HG02852 (cell line): Measurements from ENCODE around the gene CHST10.
"Not testable (repeated sequence)": the region's sequence is repeated elsewhere in the genome, so short reads cannot be mapped to it uniquely, and the experiment has no call there.

Experiments used
- ATAC-seq: cut with Tn5 transposase; IDR thresholded peaks from one replicate; pipeline ENCODE4 v1.9.1; 2021; ENCODE audit warnings: mild to moderate bottlenecking, moderate library complexity; ENCODE audit not compliant: unreplicated experiment

Gene CHST10, protein sequence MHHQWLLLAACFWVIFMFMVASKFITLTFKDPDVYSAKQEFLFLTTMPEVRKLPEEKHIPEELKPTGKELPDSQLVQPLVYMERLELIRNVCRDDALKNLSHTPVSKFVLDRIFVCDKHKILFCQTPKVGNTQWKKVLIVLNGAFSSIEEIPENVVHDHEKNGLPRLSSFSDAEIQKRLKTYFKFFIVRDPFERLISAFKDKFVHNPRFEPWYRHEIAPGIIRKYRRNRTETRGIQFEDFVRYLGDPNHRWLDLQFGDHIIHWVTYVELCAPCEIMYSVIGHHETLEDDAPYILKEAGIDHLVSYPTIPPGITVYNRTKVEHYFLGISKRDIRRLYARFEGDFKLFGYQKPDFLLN

GRCh38 chr2:100416935-100417710 lies at the start of gene CHST10:
Gene CHST10 (minus strand): TSS chr2:100417668. CDS start chr2:100406675, 10,993 bp downstream.
- ATAC-seq, result peak; percentile 91

DNA sequence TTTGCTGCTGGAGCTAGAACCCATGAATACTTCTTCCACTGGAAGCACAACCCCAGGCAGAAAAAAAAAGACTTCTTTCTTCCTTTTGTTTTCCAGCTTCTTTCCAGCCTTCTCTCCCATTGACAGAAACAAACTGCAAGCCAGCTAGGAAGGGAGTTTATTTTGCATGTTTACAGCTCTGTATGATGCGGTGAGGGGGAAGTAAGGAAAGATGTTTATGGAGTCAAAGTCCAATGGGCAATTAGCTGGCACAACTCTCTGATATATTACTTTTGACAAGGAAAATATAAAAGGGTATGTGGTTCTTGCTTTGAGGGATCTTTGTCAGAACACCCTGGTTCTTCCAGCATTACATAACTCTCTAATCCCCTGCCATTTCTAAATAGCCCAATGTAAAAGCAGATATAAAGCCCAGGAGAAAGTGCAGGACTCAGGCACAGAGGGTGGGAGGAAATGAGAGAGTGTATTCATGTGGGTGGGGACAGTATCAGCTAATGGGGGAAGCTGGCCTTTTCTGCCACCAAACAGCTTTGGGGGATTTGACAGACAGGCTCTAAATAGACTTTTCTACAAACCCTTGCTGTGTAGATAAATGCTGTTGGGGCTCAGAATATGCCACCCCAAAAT lies 43.5 kb upstream of the CHST10 start:
- no peak for ATAC-seq

DNA sequence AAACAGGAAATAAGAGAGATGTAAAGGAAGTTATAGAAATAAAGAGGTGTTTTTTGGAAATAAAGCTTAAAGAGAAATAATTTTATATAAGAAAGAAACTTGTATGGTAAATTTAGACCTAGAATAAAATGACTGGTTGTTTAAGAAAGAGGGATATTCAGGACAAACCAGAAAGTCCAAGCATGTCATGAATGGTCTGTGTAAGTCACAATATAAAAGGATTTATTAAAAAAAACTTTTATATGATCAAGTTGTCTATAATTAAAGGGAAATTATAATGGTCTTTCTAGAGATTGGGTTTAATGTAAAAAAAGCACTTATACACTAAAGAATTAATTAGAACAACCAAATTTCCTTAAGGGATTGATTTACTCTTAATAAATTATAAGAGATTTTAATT lies 38.9 kb upstream of the CHST10 start:
- not testable (repeated sequence) for ATAC-seq

DNA sequence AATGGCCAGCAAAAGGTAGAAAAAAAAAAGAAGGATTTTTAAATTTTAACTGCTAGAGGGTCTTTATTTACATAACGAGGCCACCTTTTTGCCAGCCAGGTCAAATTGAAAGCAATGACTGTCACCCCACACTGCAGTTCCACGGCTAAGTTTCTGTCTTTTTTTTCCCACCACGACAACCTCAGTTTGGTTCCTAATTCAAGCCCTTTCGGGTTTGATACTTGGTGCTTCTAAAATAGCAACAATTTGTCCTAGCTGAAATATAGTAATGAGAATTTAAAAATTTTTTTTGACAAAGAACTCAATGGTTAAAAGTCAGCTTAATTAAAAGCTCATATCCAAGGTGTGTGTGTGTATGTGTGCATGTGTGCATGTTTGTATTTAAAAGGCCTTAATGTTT lies 36.4 kb upstream of the CHST10 start:
- no peak for ATAC-seq

DNA sequence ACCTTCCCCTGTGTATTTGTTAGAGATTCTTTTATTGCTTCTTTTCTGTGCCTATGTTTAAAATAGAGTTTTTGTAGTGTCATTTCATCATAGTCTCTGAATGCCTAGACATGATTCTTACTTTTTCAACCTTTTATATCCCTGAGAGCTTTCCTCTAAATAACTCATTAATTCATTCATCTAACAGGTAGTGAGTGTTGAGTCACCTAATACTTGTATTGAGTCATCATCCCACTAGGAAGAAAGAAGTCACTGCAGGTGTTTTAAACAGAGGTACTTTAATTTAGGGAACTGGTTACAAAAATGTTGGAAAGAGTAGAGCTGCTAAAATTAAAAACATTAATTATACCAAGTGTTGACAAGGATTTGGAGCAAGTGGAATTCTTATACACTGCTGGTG lies 34.3 kb upstream of the CHST10 start:
- no peak for ATAC-seq

- no peak for ATAC-seq
Measured at GRCh38 chr2:100451092-100451491, 33.6 kb upstream of the CHST10 start.

- ATAC-seq, result no peak
Measured at GRCh38 chr2:100446696-100447095, 29.2 kb upstream of the CHST10 start.

DNA sequence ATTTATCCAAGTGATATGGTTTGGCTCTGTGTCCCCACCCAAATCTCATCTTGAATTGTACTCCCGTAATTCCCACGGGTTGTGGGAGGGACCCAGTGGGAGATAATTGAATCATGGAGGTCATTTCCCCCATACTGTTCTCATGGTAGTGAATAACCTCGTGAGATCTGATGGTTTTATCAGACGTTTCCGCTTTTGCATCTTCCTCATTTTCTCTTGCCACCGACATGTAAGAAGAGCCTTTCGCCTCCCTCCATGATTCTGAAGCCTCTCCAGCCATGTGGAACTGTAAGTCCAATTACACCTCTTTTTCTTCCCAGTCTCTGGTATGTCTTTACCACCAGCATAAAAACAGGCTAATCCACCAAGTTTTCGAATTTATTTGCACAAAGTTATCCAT lies 20.3 kb upstream of the CHST10 start:
- ATAC-seq, result no peak

- no peak for ATAC-seq
Measured at GRCh38 chr2:100429726-100430125, 12.3 kb upstream of the CHST10 start.

DNA sequence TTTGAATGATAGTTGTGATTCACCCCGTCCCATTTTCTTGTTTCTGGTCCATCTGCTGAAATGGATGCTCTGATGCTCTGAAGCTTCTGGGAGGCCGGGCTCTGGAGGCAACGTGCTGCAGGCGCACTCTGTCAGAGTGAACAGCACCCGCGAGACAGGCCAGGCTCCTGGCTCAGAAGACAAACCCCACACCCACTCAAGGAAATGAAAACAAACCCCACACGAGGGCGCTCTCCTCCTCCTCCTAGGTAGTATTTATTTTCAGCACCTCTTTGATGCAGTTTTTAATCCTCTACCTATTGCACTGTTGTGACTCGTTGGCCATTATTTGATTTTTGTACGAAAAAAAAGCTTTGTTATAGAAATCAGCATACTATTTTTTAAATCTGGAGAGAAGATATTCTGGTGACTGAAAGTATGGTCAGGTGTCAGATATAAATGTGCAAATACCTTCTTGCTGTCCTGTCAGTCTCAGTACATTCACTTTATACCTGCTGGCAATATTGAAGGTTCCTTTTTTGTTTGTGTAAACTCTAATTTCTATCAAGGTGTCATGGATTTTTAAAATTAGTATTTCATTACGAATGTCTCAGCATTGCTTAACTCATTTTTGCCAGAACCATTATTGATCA lies 10.3 kb upstream of the CHST10 start:
- no peak for ATAC-seq

GRCh38 chr2:100427111-100427510 lies 9.6 kb upstream of the CHST10 start:
- no peak for ATAC-seq

DNA sequence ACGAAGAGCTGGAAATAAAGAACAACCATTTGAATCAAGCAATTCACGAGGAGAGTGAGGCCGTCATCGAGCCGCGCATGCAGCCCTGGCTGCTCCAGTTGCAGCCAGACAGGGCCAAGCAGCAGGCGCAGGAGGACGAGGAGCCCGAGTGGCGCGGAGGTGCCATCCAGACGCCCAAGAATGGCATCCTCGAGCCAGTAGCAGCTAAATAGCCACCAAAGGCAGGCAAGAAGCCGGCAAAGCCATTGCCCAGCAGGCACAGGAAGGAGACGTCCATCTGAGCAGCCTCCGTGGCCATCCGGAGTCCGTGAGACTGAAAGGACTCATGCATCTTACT lies 8.9 kb upstream of the CHST10 start:
- ATAC-seq, result no peak

DNA sequence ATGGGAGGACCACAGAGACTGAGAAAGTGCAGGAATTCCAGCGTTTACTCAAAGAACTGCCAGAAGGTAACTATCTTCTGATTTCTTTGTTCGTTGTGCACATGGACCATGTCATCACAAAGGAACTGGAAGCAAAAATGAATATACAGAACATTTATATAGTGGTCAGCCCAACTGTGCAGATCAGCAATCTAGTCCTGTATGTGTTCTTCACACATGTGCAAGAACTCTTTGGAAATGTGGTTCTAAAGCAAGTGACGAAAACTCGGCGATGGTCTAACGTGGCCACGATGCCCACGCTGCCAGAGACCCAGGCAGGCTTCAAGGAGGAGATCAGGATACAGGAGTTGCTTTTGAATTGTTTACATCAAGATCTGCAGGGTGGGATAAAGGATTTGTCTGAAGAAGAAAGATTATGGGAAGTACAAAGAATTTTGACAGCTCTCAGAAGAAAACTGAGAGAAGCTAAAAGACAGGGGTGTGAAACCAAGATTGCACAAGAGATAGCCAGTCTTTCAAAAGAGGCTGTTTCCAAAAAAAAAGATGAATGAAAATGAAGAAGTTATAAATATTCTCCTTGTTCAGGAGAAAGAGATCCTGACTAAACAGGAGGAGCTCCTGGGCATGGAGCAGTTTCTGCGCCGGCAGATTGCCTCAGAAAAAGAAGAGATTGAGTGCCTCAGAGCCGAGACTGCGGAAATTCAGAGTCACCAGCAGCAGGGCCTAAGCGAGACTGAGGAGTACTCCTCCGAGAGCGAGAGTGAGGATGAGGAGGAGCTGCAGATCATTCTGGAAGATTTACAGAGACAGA lies 8.3 kb upstream of the CHST10 start:
- ATAC-seq, result no peak

- no peak for ATAC-seq
Measured at GRCh38 chr2:100425107-100425506, 7.6 kb upstream of the CHST10 start.

GRCh38 chr2:100424277-100424875 lies 6.9 kb upstream of the CHST10 start:
- no peak for ATAC-seq

GRCh38 chr2:100423631-100424030 lies 6.2 kb upstream of the CHST10 start:
- ATAC-seq, result no peak

GRCh38 chr2:100422320-100423055 lies 5.0 kb upstream of the CHST10 start:
- ATAC-seq, result no peak

DNA sequence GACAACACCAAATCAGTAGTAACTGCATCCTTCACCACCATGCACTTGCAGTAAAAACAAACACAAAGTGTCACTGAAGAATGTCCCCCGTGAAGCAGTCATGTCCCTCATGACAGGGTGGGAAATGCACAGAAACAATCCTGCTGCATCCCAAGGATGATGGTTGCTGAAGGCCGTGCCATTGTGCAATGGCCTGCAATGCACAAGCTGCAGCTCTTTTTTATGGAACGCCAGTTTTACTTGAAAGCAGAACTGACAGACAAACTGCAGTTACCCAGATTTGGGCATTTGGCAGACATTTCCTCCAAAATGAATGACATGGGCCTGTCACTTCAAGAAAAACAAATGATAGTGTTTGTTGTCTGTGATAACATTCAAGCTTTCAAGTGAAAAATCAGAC lies 2.4 kb upstream of the CHST10 start:
- no peak for ATAC-seq

DNA sequence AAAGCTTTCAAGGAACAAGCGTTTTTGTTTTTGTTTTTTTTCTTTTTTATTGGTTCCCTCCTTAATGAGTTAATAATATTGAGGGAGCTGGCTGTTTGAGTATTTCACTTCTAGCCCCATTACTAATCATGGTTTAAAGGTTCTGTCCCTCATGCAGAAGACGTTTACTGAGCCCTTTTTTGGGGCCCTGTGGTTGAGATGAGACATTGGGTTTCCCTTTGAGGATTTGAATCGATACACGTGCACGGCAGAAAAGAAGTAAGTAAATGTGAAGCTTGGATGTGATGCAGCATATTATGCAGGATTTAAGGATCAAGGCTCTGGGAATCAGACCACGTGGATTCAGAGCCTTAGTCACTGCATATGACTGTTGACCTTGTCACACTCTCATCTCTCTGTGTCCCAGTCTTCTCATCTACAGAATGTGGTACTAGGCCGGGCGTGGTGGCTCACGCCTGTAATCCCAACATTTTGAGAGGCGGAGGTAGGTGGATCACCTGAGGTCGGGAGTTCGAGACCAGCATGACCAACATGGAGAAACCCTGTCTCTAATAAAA lies 1.0 kb upstream of the CHST10 start:
- ATAC-seq, result no peak
